ENCODE results near the gene MRRF. TPM values are rescaled to one million over a fixed set of nuclear protein-coding genes. Genes with fewer than 3 reads are reported as not detected.

MRRF gene
- total RNA-seq, 1 experiment from 2014 or later = 42.3 TPM

GRCh38 chr9:122346478-122347347, 82.0 kb downstream of the MRRF start (continued):
- TF ChIP-seq ATF2 (CRISPR knock-in tag; IDR thresholded peaks at IDR 0.05; ENCODE audit: borderline replicate concordance, low read depth) (no peak), CTCF (IDR thresholded peaks at IDR 0.05) (no peak), HMGA2 (CRISPR knock-in tag; IDR thresholded peaks at IDR 0.05) (no peak), ZNF281 (CRISPR knock-in tag; IDR thresholded peaks at IDR 0.05) (peak; percentile 31; the same call in 1 of the 2 replicates), ATF3 (CRISPR knock-in tag; conservative IDR thresholded peaks at IDR 0.05) (no peak), FOXP1 (CRISPR knock-in tag; IDR thresholded peaks at IDR 0.05; ENCODE audit: borderline replicate concordance) (peak; percentile 75; the same call in 1 of the 2 replicates), NR3C1 (CRISPR knock-in tag; conservative IDR thresholded peaks at IDR 0.05; ENCODE audit: low read depth) (no peak), ATF1 (CRISPR knock-in tag; IDR thresholded peaks at IDR 0.05) (no peak), TEAD4 (CRISPR knock-in tag; IDR thresholded peaks at IDR 0.05) (no peak), SMAD3 (CRISPR knock-in tag; IDR thresholded peaks at IDR 0.05; ENCODE audit: borderline replicate concordance) (no peak), SMAD4 (CRISPR knock-in tag; IDR thresholded peaks at IDR 0.05) (no peak), ZNF317 (CRISPR knock-in tag; IDR thresholded peaks at IDR 0.05; ENCODE audit: borderline replicate concordance, low read depth) (no peak), CREM (CRISPR knock-in tag; IDR thresholded peaks at IDR 0.05) (no peak), AR (CRISPR knock-in tag; IDR thresholded peaks at IDR 0.05) (no peak), ELF4 (CRISPR knock-in tag; IDR thresholded peaks at IDR 0.05; ENCODE audit: low read depth) (no peak), EMX1 (CRISPR knock-in tag; IDR thresholded peaks at IDR 0.05) (no peak), GRHL2 (CRISPR knock-in tag; IDR thresholded peaks at IDR 0.05; ENCODE audit: insufficient replicate concordance, severe bottlenecking) (no peak), ZNF138 (CRISPR knock-in tag; conservative IDR thresholded peaks at IDR 0.05) (peak; percentile 47; the same call in 1 of the 2 replicates), KAT7 (CRISPR knock-in tag; IDR thresholded peaks at IDR 0.05; ENCODE audit: borderline replicate concordance) (0 out of 2 replicates have a peak, but pooled peaks have one; percentile 43), ZNF121 (CRISPR knock-in tag; IDR thresholded peaks at IDR 0.05) (0 out of 2 replicates have a peak, but pooled peaks have one; percentile 11), OVOL2 (CRISPR knock-in tag; IDR thresholded peaks at IDR 0.05; ENCODE audit: borderline replicate concordance) (no peak), ZNF423 (CRISPR knock-in tag; IDR thresholded peaks at IDR 0.05) (peak; percentile 13; the same call in 1 of the 2 replicates), SP1 (CRISPR knock-in tag; conservative IDR thresholded peaks at IDR 0.05) (no peak), E2F5 (CRISPR knock-in tag; IDR thresholded peaks at IDR 0.05) (peak; percentile 62; the same call in 1 of the 2 replicates), SOX15 (CRISPR knock-in tag; IDR thresholded peaks at IDR 0.05) (no peak), ZMAT4 (CRISPR knock-in tag; IDR thresholded peaks at IDR 0.05) (no peak), NFYB (CRISPR knock-in tag; conservative IDR thresholded peaks at IDR 0.05; ENCODE audit: low read depth) (no peak), GTF2I (CRISPR knock-in tag; conservative IDR thresholded peaks at IDR 0.05) (no peak)
